Right kidney (tissue), 1 donor: ENCODE results near the gene PAQR6.
A peak's percentile ranks its signal among the peaks of the same experiment; 100 is the strongest.
"Not testable (repeated sequence)": the region's sequence is repeated elsewhere in the genome, so short reads cannot be mapped to it uniquely, and the experiment has no call there.

Experiments used
- DNase-seq: peaks from one replicate; pipeline ENCODE4 v3.0.0-alpha.2; 2016

Gene PAQR6

GRCh38 chr1:156229809-156230472, 17.9 kb downstream of the PAQR6 start:
- DNase-seq: no peak

- DNase-seq: no peak
These were observed 19.4 kb downstream of the PAQR6 start for GRCh38 chr1:156228501-156228900.

GRCh38 chr1:156226782-156227181, 21.1 kb downstream of the PAQR6 start:
- no peak for DNase-seq

- no peak for DNase-seq
These were observed 21.7 kb downstream of the PAQR6 start for GRCh38 chr1:156226116-156226538.

- DNase-seq: no peak
These were observed 22.2 kb downstream of the PAQR6 start for GRCh38 chr1:156225677-156226014.

GRCh38 chr1:156221986-156222692, 25.7 kb downstream of the PAQR6 start:
- no peak for DNase-seq

GRCh38 chr1:156220226-156220625, 27.6 kb downstream of the PAQR6 start:
- no peak for DNase-seq

GRCh38 chr1:156217871-156218270, 30.0 kb downstream of the PAQR6 start:
- no peak for DNase-seq

- DNase-seq: not testable (repeated sequence)
These were observed 31.3 kb downstream of the PAQR6 start for GRCh38 chr1:156216361-156217086.

- no peak for DNase-seq
These were observed 33.7 kb downstream of the PAQR6 start for GRCh38 chr1:156214024-156214748.

GRCh38 chr1:156213644-156213966, 34.3 kb downstream of the PAQR6 start:
- DNase-seq: no peak

- DNase-seq: peak; percentile 100
These were observed 34.8 kb downstream of the PAQR6 start, which contains the start of gene PMF1 for GRCh38 chr1:156212833-156213643. TSS of gene PMF1 (plus strand) at chr1:156213007. CDS start at chr1:156213016, 9 bp downstream.

GRCh38 chr1:156212130-156212529, 35.7 kb downstream of the PAQR6 start:
- DNase-seq: no peak

GRCh38 chr1:156211243-156211642, 36.6 kb downstream of the PAQR6 start:
- no peak for DNase-seq

- DNase-seq: no peak
These were observed 43.2 kb downstream of the PAQR6 start for GRCh38 chr1:156204686-156205085.

- no peak for DNase-seq
These were observed 44.5 kb downstream of the PAQR6 start for GRCh38 chr1:156203331-156203730.

- DNase-seq: no peak
These were observed 47.8 kb downstream of the PAQR6 start for GRCh38 chr1:156200044-156200443.

- DNase-seq: no peak
These were observed 49.0 kb downstream of the PAQR6 start for GRCh38 chr1:156198831-156199349.

- DNase-seq: no peak
These were observed 51.4 kb downstream of the PAQR6 start for GRCh38 chr1:156196445-156196844.

- DNase-seq: no peak
These were observed 52.0 kb downstream of the PAQR6 start for GRCh38 chr1:156195853-156196252.

- DNase-seq: no peak
These were observed 53.6 kb downstream of the PAQR6 start for GRCh38 chr1:156194300-156194652.
